Measurements from ENCODE around the gene SLC2A8. TPM values are rescaled to one million over a fixed set of nuclear protein-coding genes. Genes with fewer than 3 reads are reported as not detected.

The SLC2A8 gene
- total RNA-seq, 4 donors from 2014 or later: 23.7 to 40.2 (median 29.8) TPM

- no peaks in the 10 kb centered on the region for H3K27me3 ChIP-seq
- H3K4me1 ChIP-seq: peaks cover 4 to 29% (median 8%) of the 10 kb centered on the region in 3 donors
- 100% methylated on average over 1 of the region's 12 CpGs; no CpG with 5 or more reads in 1 of the 2 donors for WGBS, 2 donors (ENCODE audit: low coverage in 1 of 2)
- TF ChIP-seq EP300 (IDR thresholded peaks at IDR 0.05): no peak
- no peak for TF ChIP-seq POLR2A (IDR thresholded peaks at IDR 0.05)
- TF ChIP-seq POLR2AphosphoS5 (IDR thresholded peaks at IDR 0.05): no peak
- TF ChIP-seq CTCF (IDR thresholded peaks at IDR 0.05): no peak
- H3K9me3 ChIP-seq: no peaks in the 10 kb centered on the region
- no peak overlapping the region for H3K27ac ChIP-seq
- ATAC-seq: peak; percentile 11
- H3K36me3 ChIP-seq: peaks cover 0 to 10% of the 10 kb centered on the region in 2 donors
- no peak overlapping the region for H3K4me3 ChIP-seq
These were observed 21.1 kb downstream of the SLC2A8 start for GRCh38 chr9:127418037-127418471.

DNA sequence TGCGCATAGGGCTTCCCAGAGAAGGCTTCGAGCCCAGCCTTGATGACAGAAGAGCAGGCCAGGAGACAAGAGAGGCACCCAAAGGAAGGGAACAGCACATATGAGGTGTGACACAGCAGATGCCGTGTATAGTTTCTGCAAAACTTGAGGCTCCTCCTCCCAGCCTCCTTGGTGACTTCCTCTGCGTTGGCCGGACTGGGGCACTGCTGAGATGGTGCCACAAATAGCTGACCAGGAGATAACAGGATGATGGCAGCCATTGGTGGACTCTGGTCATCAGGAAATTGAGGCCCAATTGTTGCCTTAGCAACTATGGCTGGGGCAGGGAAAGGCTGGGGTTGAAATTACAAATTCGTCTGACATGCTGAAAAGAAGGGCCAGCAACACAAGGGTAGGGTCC lies 22.4 kb downstream of the SLC2A8 start:
- Histone ChIP-seq H3K4me3 (no peak overlapping the region), H3K27ac (no peak overlapping the region), H3K27me3 (no peaks in the 10 kb centered on the region), H3K9me3 (no peaks in the 10 kb centered on the region), H3K36me3 (peaks cover 0 to 10% of the 10 kb centered on the region in 2 donors), H3K4me1 (peaks cover 7 to 34% (median 11%) of the 10 kb centered on the region in 3 donors)
- no peak for ATAC-seq
- TF ChIP-seq CTCF (IDR thresholded peaks at IDR 0.05) (no peak), POLR2A (IDR thresholded peaks at IDR 0.05) (no peak)
- WGBS, 2 donors (ENCODE audit: low coverage in 1 of 2): 57 to 97% methylated on average over 1 to 5 of the region's 6 CpGs

DNA sequence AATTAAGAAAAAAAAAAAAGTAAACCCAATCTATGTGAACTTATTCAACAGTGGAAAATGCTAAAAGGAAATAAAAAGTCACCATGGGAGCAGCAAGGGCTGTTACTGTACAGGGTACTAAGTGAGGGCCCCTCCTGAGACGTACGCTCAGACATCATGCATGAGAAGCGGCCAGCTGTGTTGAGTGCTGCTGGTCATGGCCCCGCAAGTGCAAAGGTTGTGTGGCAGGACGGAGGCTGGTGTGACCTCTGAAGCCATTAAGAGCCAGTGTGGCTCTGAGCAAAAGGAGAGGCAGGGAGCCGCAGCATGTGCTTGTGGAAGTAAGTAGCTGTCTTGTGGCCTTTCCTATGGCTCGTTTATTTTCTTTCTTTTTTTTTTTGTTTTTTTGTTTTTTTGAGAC lies 24.1 kb downstream of the SLC2A8 start:
- TF ChIP-seq POLR2A (IDR thresholded peaks at IDR 0.05): no peak
- ATAC-seq: no peak
- no peaks in the 10 kb centered on the region for H3K9me3 ChIP-seq
- 88 to 90% methylated on average over 6 to 7 of the region's 7 CpGs for WGBS, 2 donors (ENCODE audit: low coverage in 1 of 2)
- peaks cover 0 to 10% of the 10 kb centered on the region in 2 donors for H3K36me3 ChIP-seq
- H3K4me3 ChIP-seq: no peak overlapping the region
- H3K4me1 ChIP-seq: peaks cover 7 to 49% (median 21%) of the 10 kb centered on the region in 3 donors
- H3K27me3 ChIP-seq: no peaks in the 10 kb centered on the region
- no peak overlapping the region for H3K27ac ChIP-seq

GRCh38 chr9:127422133-127422782 lies 25.3 kb downstream of the SLC2A8 start:
- no peaks in the 10 kb centered on the region for H3K27me3 ChIP-seq
- H3K4me3 ChIP-seq: peak overlapping the region in 1 of 2 donors; percentile 67
- H3K4me1 ChIP-seq: peaks cover 7 to 55% (median 21%) of the 10 kb centered on the region in 3 donors
- H3K9me3 ChIP-seq: no peaks in the 10 kb centered on the region
- WGBS, 2 donors (ENCODE audit: low coverage in 1 of 2): 75% methylated on average over 6 of the region's 10 CpGs; no CpG with 5 or more reads in 1 of the 2 donors
- TF ChIP-seq EP300 (IDR thresholded peaks at IDR 0.05) (no peak), POLR2A (IDR thresholded peaks at IDR 0.05) (no peak), POLR2AphosphoS5 (IDR thresholded peaks at IDR 0.05) (no peak), CTCF (IDR thresholded peaks at IDR 0.05) (no peak)
- peak overlapping the region in 2 of 4 donors; percentile 92 to 93 for H3K27ac ChIP-seq
- no peak for ATAC-seq
- peaks cover 0 to 10% of the 10 kb centered on the region in 2 donors for H3K36me3 ChIP-seq

DNA sequence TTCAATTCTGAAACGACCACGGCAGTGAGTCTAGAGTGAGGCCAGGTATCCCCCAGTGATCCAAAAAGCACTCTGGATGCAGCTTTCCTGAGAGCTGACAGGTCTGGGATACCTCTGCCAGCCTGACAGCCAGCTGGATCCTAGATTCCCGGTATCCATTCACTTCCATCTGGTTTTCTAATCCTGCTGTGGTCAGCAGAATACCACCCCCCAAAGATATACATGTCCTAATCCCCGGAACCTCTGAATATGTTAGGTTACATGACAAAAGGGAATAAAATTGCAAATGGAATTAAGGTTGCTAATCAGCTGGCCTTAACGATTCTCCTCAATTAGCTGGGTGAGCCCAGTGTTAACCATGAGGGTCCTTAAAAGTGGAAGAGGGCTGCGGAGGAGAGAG lies 25.8 kb downstream of the SLC2A8 start:
- Histone ChIP-seq H3K4me3 (peak overlapping the region in 1 of 2 donors; percentile 67), H3K27ac (peak overlapping the region in 3 of 4 donors; percentile 92 to 93 (median 92)), H3K27me3 (no peaks in the 10 kb centered on the region), H3K4me1 (peaks cover 7 to 59% (median 21%) of the 10 kb centered on the region in 3 donors), H3K36me3 (peaks cover 0 to 11% of the 10 kb centered on the region in 2 donors), H3K9me3 (no peaks in the 10 kb centered on the region)
- TF ChIP-seq POLR2A (IDR thresholded peaks at IDR 0.05): no peak
- WGBS, 2 donors (ENCODE audit: low coverage in 1 of 2): 24% methylated on average over 4 of the region's 6 CpGs; no CpG with 5 or more reads in 1 of the 2 donors
- ATAC-seq: no peak

- WGBS, 2 donors (ENCODE audit: low coverage in 1 of 2): 0% methylated on average over 2 to 4 of the region's 9 CpGs
- Histone ChIP-seq H3K27me3 (no peaks in the 10 kb centered on the region), H3K36me3 (peaks cover 0 to 18% of the 10 kb centered on the region in 2 donors), H3K9me3 (no peaks in the 10 kb centered on the region), H3K27ac (peak overlapping the region; percentile 59 to 93 (median 92)), H3K4me3 (peak overlapping the region; percentile 59 to 67), H3K4me1 (peaks cover 7 to 61% (median 21%) of the 10 kb centered on the region in 3 donors)
- peak; percentile 3 for ATAC-seq
- TF ChIP-seq POLR2AphosphoS5 (IDR thresholded peaks at IDR 0.05) (no peak), CTCF (IDR thresholded peaks at IDR 0.05) (no peak), POLR2A (IDR thresholded peaks at IDR 0.05) (no peak)
These were observed 26.5 kb downstream of the SLC2A8 start for GRCh38 chr9:127423476-127423933.

All from gastroesophageal sphincter (tissue), 4 donors.